Tibial artery (tissue), 4 donors: Measurements from ENCODE around the gene ODF2.

Experiments used
- DNase-seq, 2 donors: peaks; one replicate each; pipeline ENCODE4 v3.0.0-alpha.2; 2019
- H3K27ac ChIP-seq, 2 donors: fragments of 200-600 bp; sonication (generic) in 1 of 2; 1 replicate in 1 of 2; 2 replicates in 1 of 2; pipeline ENCODE4 v1.5.1; 2018 to 2019; ENCODE audit warnings: mild to moderate bottlenecking in 1 of 2
- H3K27me3 ChIP-seq, 2 donors: fragments of 200-600 bp; sonication (generic) in 1 of 2; one replicate each; pipeline versions ENCODE4 v1.5.1 to v1.6.0; 2016 to 2019
- H3K36me3 ChIP-seq, 3 donors: fragments of 200-600 bp; sonication (generic) in 2 of 3; one replicate each; pipeline ENCODE4 v1.5.1; 2016 to 2019; ENCODE audit warnings: mild to moderate bottlenecking in 2 of 3
- H3K4me1 ChIP-seq, 4 donors: fragments of 200-600 bp; sonication (generic) in 2 of 4; 1 replicate in 3 of 4; 2 replicates in 1 of 4; pipeline ENCODE4 v1.5.1; 2016 to 2019
- H3K4me3 ChIP-seq, 2 donors: fragments of 200-600 bp; sonication (generic) in 1 of 2; 1 replicate in 1 of 2; 2 replicates in 1 of 2; pipeline ENCODE4 v1.5.1; 2018 to 2019; ENCODE audit warnings: mild to moderate bottlenecking in 2 of 2
- H3K9me3 ChIP-seq, 3 donors: fragments of 200-600 bp; sonication (generic) in 1 of 3; one replicate each; pipeline ENCODE4 v1.5.1; 2016 to 2019
- intact Hi-C: fragments of 100-400 bp; cut with DNase I; formaldehyde crosslinking; loops from one replicate; pipeline ENCODE4 v1.15.0; 2023; ENCODE audit warnings: low total_unique reads
- TF ChIP-seq, protein P1 (sequence below), 2 experiments: fragments of 200-600 bp in 1 of 2; fragments of 450-650 bp in 1 of 2; IDR thresholded peaks; one replicate each; pipeline ENCODE4 v1.5.1; 2017 to 2019; ENCODE audit warnings: antibody characterized with exemption in 2 of 2, mild to moderate bottlenecking in 1 of 2, moderate library complexity in 1 of 2

The ODF2 gene

DNA sequence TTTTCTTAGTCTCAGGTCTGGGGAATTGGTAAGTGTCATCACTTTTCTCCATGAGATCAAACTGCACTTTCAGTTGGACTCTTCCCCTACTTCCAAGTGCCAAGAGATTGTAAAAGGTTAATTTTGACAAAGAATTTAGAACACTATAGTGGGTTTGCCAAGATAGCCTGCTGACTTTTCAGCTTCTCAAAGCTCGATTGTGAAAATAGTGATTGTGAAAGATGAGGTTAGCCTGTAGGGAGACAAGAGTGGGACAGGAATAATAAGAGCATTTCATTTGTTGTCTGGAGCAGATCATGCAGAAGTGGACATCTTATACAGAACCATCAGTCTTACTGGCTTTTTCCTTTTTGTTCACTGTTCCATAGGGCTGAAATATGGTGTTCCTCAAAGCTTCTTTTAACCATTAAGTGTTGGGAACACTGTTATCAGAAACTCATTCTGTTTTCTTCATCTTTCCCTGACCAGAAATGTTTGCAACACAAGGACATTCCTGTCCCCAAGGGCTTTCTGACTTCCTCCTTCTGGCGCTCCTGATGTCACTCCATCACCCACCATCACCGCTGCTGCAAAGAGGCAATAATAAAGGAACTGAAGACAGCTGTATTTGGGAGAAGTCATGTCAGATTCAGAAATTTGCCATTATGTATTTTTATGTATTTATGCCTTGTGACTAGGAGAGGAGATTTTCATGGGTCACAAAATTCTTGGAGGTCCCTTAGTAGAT, 85.0 kb downstream of the ODF2 start:
- H3K9me3 ChIP-seq = no peaks in the 10 kb centered on the region
- H3K4me3 ChIP-seq = no peak overlapping the region
- H3K4me1 ChIP-seq = no peaks in the 10 kb centered on the region
- intact Hi-C loops = no loop called here
- H3K27me3 ChIP-seq = no peaks in the 10 kb centered on the region
- peaks cover 67 to 82% (median 75%) of the 10 kb centered on the region in 3 donors for H3K36me3 ChIP-seq
- TF ChIP-seq, protein P1, sequence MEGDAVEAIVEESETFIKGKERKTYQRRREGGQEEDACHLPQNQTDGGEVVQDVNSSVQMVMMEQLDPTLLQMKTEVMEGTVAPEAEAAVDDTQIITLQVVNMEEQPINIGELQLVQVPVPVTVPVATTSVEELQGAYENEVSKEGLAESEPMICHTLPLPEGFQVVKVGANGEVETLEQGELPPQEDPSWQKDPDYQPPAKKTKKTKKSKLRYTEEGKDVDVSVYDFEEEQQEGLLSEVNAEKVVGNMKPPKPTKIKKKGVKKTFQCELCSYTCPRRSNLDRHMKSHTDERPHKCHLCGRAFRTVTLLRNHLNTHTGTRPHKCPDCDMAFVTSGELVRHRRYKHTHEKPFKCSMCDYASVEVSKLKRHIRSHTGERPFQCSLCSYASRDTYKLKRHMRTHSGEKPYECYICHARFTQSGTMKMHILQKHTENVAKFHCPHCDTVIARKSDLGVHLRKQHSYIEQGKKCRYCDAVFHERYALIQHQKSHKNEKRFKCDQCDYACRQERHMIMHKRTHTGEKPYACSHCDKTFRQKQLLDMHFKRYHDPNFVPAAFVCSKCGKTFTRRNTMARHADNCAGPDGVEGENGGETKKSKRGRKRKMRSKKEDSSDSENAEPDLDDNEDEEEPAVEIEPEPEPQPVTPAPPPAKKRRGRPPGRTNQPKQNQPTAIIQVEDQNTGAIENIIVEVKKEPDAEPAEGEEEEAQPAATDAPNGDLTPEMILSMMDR (IDR thresholded peaks at IDR 0.05) = no peak
- H3K27ac ChIP-seq = no peak overlapping the region
- DNase-seq = no peak

DNA sequence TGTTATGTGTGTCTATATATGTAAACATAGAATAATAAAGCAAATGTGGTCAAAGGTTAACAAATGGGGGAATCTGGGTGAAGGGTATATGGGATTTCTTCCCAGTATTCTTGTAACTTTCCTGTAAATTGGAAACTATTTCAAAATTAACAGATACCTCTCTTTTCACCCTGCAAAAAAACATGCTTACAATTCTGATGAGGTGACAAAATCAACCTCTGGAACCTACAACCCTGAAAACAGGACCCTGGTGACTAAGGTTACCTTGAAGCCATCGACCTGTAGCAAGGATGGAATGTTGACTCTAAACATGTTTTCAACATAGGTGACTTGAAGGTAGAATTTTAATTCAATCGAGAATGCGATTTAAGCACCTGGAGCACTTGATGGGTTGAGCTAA, 90.7 kb downstream of the ODF2 start:
- intact Hi-C loops = no loop called here
- Histone ChIP-seq H3K27me3 (no peaks in the 10 kb centered on the region), H3K9me3 (no peaks in the 10 kb centered on the region), H3K4me1 (peaks cover 0 to 18% (median 13%) of the 10 kb centered on the region in 4 donors), H3K27ac (no peak overlapping the region), H3K4me3 (no peak overlapping the region), H3K36me3 (peaks cover 14 to 25% (median 20%) of the 10 kb centered on the region in 3 donors)
- TF ChIP-seq, protein P1 (IDR thresholded peaks at IDR 0.05) = no peak
- no peak for DNase-seq

DNA sequence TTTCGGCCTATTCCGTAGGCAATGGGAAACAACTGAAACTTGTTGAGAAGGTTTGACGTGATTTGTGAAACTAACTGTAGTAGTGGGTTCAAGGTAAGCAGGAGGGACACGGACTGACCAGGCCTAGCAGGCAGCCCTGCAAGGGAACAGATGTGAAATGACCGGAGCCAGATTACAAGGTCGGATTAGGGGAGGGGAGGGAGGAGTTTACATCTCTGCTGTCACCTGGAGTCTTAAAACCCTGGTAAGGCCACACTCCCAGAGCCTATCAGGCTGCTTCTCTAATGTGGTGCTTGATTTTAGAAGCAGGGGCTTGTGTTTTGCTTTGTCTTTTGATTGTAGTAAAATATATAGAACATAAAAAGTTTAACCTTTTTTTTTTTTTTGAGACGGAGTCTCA, 93.1 kb downstream of the ODF2 start:
- no peaks in the 10 kb centered on the region for H3K27me3 ChIP-seq
- intact Hi-C loops = no loop called here
- DNase-seq = no peak
- TF ChIP-seq, protein P1 (IDR thresholded peaks at IDR 0.05) = no peak
- H3K9me3 ChIP-seq = no peaks in the 10 kb centered on the region
- no peak overlapping the region for H3K4me3 ChIP-seq
- peaks cover 0 to 1% (median 0%) of the 10 kb centered on the region in 3 donors for H3K36me3 ChIP-seq
- no peak overlapping the region for H3K27ac ChIP-seq
- peaks cover 0 to 27% (median 18%) of the 10 kb centered on the region in 4 donors for H3K4me1 ChIP-seq

DNA sequence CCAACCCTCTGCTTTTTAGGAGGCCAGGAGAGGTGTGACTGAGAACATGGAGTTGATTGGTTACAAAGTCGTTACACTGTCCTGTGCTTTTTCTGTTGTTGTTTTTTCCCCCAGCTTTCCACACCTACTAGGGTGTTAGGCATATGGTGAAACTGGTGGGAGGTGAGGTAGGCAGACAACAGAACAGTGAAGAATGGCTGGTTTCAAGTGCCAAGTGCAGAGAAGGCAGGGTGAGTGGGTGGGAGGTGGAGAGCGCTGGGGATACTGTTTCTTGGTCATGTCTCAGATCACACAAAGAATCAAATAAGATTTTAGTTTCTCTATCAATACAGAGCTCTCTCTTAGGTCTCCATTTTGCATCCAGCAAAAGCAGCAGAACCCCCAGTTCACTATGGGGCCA, 94.4 kb downstream of the ODF2 start:
- TF ChIP-seq, protein P1 (IDR thresholded peaks at IDR 0.05) = no peak
- intact Hi-C loops = loop anchor here (10.0 kb wide), 1 partner anchor 95 kb away; the partner anchor contains the start of gene ODF2
- no peaks in the 10 kb centered on the region for H3K36me3 ChIP-seq
- peak overlapping the region; percentile 96 to 97 for H3K27ac ChIP-seq
- peaks cover 0 to 40% (median 31%) of the 10 kb centered on the region in 4 donors for H3K4me1 ChIP-seq
- no peaks in the 10 kb centered on the region for H3K27me3 ChIP-seq
- no peaks in the 10 kb centered on the region for H3K9me3 ChIP-seq
- DNase-seq = no peak
- H3K4me3 ChIP-seq = no peak overlapping the region
